HepG2 (cell line): Measurements from ENCODE around the gene TBC1D21. TPM values are rescaled to one million over a fixed set of nuclear protein-coding genes. Genes with fewer than 3 reads are reported as not detected.

ENCODE experiments used
- ATAC-seq: fragments of 200-7000 bp; cut with Tn5 transposase; 3 replicates; pipeline ENCODE4 v1.9.1; 2020; ENCODE audit warnings: mild to moderate bottlenecking, moderate library complexity
- BruUV-seq: library from RNA; stranded (reverse); fragments of 400-500 nt; replicated peaks from 2 replicates; lab custom pipeline; 2021; lab: Mats Ljungman, UMichigan
- CTCF ChIA-PET: fragments of 300-600 bp; formaldehyde crosslinking; extraction: SDS; loops from one replicate; lab custom pipeline; 2021; ENCODE audit warnings: low total read pairs, inconsistent platforms, low intra/inter-chr PET ratio; lab: Yijun Ruan, JAX
- POLR2A ChIA-PET: fragments of 350-600 bp; sonication (Branson Sonifier 250); formaldehyde crosslinking; loops from one replicate; lab custom pipeline; 2020; ENCODE audit warnings: antibody characterized with exemption, inconsistent platforms; lab: Yijun Ruan, JAX
- DNase-seq: peaks from one replicate; pipeline ENCODE4 v3.0.0-alpha.2; 2015; ENCODE audit warnings: low spot score
- FAIRE-seq: peaks from 3 replicates; lab custom pipeline; 2011; peaks lifted over from hg19 to GRCh38; lab: Jason Lieb, UNC
- H2AFZ ChIP-seq: one replicate; pipeline ENCODE4 v1.6.1; 2011; ENCODE audit warnings: low read length, inconsistent platforms
- H3K27ac ChIP-seq: fragments of 300-600 bp; 3 replicates; pipeline ENCODE4 v1.8.0; 2011; ENCODE audit warnings: mixed run types, mild to moderate bottlenecking, mixed read lengths, low read length, inconsistent platforms; ENCODE audit not compliant: insufficient read depth; ENCODE audit errors: extremely low read length
- H3K27me3 ChIP-seq, 2 experiments: fragments of 200-600 bp in 1 of 2; 2 replicates in 1 of 2; 3 replicates in 1 of 2; pipeline versions ENCODE4 v1.6.0 to v1.8.0; 2011; ENCODE audit warnings: low read length in 2 of 2, mild to moderate bottlenecking in 2 of 2, moderate library complexity in 2 of 2, inconsistent platforms in 1 of 2; ENCODE audit not compliant: insufficient read depth in 2 of 2, control insufficient read depth in 1 of 2
- H3K36me3 ChIP-seq, 2 experiments: fragments of 200-600 bp in 1 of 2; replicated peaks in 1 of 2; 2 replicates in 1 of 2; 3 replicates in 1 of 2; pipeline versions ENCODE4 v1.5.1 to v1.8.0; 2011; ENCODE audit warnings: low read length in 2 of 2, inconsistent platforms in 1 of 2; ENCODE audit not compliant: insufficient read depth in 2 of 2, control insufficient read depth in 1 of 2
- H3K4me1 ChIP-seq: 2 replicates; pipeline ENCODE4 v1.5.1; 2012; ENCODE audit warnings: low read length, inconsistent platforms; ENCODE audit not compliant: insufficient read depth
- H3K4me2 ChIP-seq: 2 replicates; pipeline ENCODE4 v1.6.0; 2011; ENCODE audit warnings: low read depth, low read length, inconsistent platforms
- H3K4me3 ChIP-seq, 3 experiments: fragments of 200-600 bp in 1 of 3; sonication (generic), shearing (Covaris generic) in 1 of 3; replicated peaks in 1 of 3; 2 replicates each; pipeline ENCODE4 v1.5.1; 2011 to 2016; ENCODE audit warnings: low read length in 3 of 3, inconsistent platforms in 2 of 3, low read depth in 2 of 3, mild to moderate bottlenecking in 2 of 3, control low read depth in 1 of 3, mixed read lengths in 1 of 3; ENCODE audit not compliant: insufficient read depth in 1 of 3
- H3K79me2 ChIP-seq: one replicate; pipeline ENCODE4 v1.6.1; 2011; ENCODE audit warnings: low read length, inconsistent platforms; ENCODE audit not compliant: insufficient read depth
- H3K9ac ChIP-seq: 2 replicates; pipeline ENCODE4 v1.6.0; 2011; ENCODE audit warnings: mild to moderate bottlenecking, low read depth, low read length, inconsistent platforms; ENCODE audit not compliant: insufficient read depth
- H3K9me3 ChIP-seq: 2 replicates; pipeline ENCODE4 v1.5.1; 2012; ENCODE audit warnings: mild to moderate bottlenecking, low read length
- H4K20me1 ChIP-seq: 2 replicates; pipeline ENCODE4 v1.6.0; 2011; ENCODE audit warnings: inconsistent platforms, mild to moderate bottlenecking, low read length, moderate library complexity; ENCODE audit not compliant: insufficient read depth
- GATAD1 ChIP-seq: IDR thresholded peaks from 2 replicates; pipeline ENCODE4 v1.6.1; 2016; ENCODE audit warnings: missing genetic modification reagents, missing compliant biosample characterization
- IRF2 ChIP-seq: IDR thresholded peaks from 2 replicates; pipeline ENCODE4 v1.6.1; 2018; ENCODE audit warnings: missing genetic modification reagents, missing compliant biosample characterization
- JUNB ChIP-seq: sonication (generic); formaldehyde crosslinking; IDR thresholded peaks from 2 replicates; pipeline ENCODE4 v1.8.0; 2022; ENCODE audit warnings: missing genetic modification reagents, mild to moderate bottlenecking, borderline replicate concordance
- KDM4B ChIP-seq: sonication (generic); formaldehyde crosslinking; IDR thresholded peaks from 2 replicates; pipeline ENCODE4 v1.4.0; 2020; ENCODE audit warnings: missing genetic modification reagents
- MBNL3 ChIP-seq: fragments of 250-450 bp; sonication (Bioruptor Pico); conservative IDR thresholded peaks from 2 replicates; pipeline ENCODE4 v1.8.0; 2022; ENCODE audit warnings: mild to moderate bottlenecking, inconsistent platforms
- MEF2D ChIP-seq: sonication (generic); formaldehyde crosslinking; IDR thresholded peaks from 2 replicates; pipeline ENCODE4 v1.5.1; 2020; ENCODE audit warnings: mild to moderate bottlenecking, missing genetic modification reagents
- RBFOX2 ChIP-seq: fragments of 200-400 bp; formaldehyde crosslinking; IDR thresholded peaks from 2 replicates; pipeline ENCODE4 v1.6.1; 2017; ENCODE audit warnings: low read depth, mild to moderate bottlenecking, low read length
- RNF219 ChIP-seq: sonication (generic); formaldehyde crosslinking; IDR thresholded peaks from 2 replicates; pipeline ENCODE4 v1.5.0; 2020; ENCODE audit warnings: mild to moderate bottlenecking, missing genetic modification reagents
- SRSF4 ChIP-seq: fragments of 200-400 bp; formaldehyde crosslinking; IDR thresholded peaks from one replicate; pipeline ENCODE4 v1.6.1; 2018; ENCODE audit warnings: mild to moderate bottlenecking, low read depth, low read length, moderate library complexity; ENCODE audit not compliant: poor library complexity, severe bottlenecking
- ZBTB3 ChIP-seq: sonication (generic); formaldehyde crosslinking; IDR thresholded peaks from 2 replicates; pipeline ENCODE4 v1.4.0; 2020; ENCODE audit warnings: low read depth, mild to moderate bottlenecking, moderate library complexity, missing genetic modification reagents, borderline replicate concordance
- ZFAT ChIP-seq: sonication (generic); formaldehyde crosslinking; conservative IDR thresholded peaks from 2 replicates; pipeline ENCODE4 v1.8.1; 2023; ENCODE audit warnings: missing genetic modification reagents, inconsistent platforms
- ZNF331 ChIP-seq: sonication (generic); formaldehyde crosslinking; IDR thresholded peaks from 2 replicates; pipeline ENCODE4 v1.4.0; 2020; ENCODE audit warnings: missing genetic modification reagents
- ZNF343 ChIP-seq: sonication (generic); formaldehyde crosslinking; IDR thresholded peaks from 2 replicates; pipeline ENCODE4 v1.4.0; 2020; ENCODE audit warnings: mild to moderate bottlenecking, missing genetic modification reagents
- ZNF530 ChIP-seq: sonication (generic); formaldehyde crosslinking; IDR thresholded peaks from 2 replicates; pipeline ENCODE4 v1.5.0; 2020; ENCODE audit warnings: low read depth, mild to moderate bottlenecking, missing genetic modification reagents
- ZNF720 ChIP-seq: sonication (generic); formaldehyde crosslinking; IDR thresholded peaks from 2 replicates; pipeline ENCODE4 v1.4.0; 2020; ENCODE audit warnings: missing genetic modification reagents
- WGBS: methylation state at CpG from one replicate; pipeline ENCODE4 v1.1.6; 2017; ENCODE audit warnings: low lambda C conversion rate; 5-methylcytosine and 5-hydroxymethylcytosine counted together
- in situ Hi-C: cut with HindIII; loops from 2 replicates; pipeline ENCODE4 v1.10.0; 2017; ENCODE audit warnings: low pct_unique_long_range_greater_than_20kb; ENCODE audit not compliant: extremely low pct_ligation_motif_present
- intact Hi-C: fragments of 100-400 bp; cut with micrococcal nuclease; formaldehyde crosslinking; loops from one replicate; pipeline ENCODE4 v1.10.0; 2022; ENCODE audit not compliant: unreplicated experiment
- polyA plus RNA-seq, 8 experiments: library from polyadenylated mRNA; depleted of rRNA in 3 of 8; stranded (reverse) in 7 of 8; unstranded in 1 of 8; fragments of >200 nt; fragmentation: Illumina TruSeq in 4 of 8; extraction: Trizol in 4 of 8; gene quantifications; 2 replicates each; pipeline versions ENCODE4 v1.2.1 to v1.2.3, GENCODE V29; 2011 to 2016; ENCODE audit warnings: low read depth in 4 of 8, missing spikeins in 1 of 8, mixed read lengths in 1 of 8; ENCODE audit not compliant: insufficient read depth in 1 of 8
- total RNA-seq, 5 experiments: library from RNA; depleted of rRNA; stranded (reverse); fragments of >200 nt; fragmentation: Illumina TruSeq; extraction: Trizol; gene quantifications; 2 replicates each; pipeline ENCODE4 v1.2.3, GENCODE V29; 2016; ENCODE audit warnings: low read depth in 1 of 5
- TF ChIP-seq, protein P1 (sequence below): sonication (generic); formaldehyde crosslinking; IDR thresholded peaks from 2 replicates; pipeline ENCODE4 v1.4.0; 2020; ENCODE audit warnings: mild to moderate bottlenecking, low read depth, missing genetic modification reagents
- TF ChIP-seq, protein P2 (sequence below): sonication (generic); formaldehyde crosslinking; conservative IDR thresholded peaks from 2 replicates; pipeline ENCODE4 v1.4.0; 2020; ENCODE audit warnings: missing genetic modification reagents

TBC1D21 gene
- total and polyA plus RNA-seq, 2 of the 13 experiments (the other 11 are each of a cell fraction or from before 2014, with no cell fraction given) = not detected

GRCh38 chr15:73867956-73868355 lies 5.4 kb upstream of the TBC1D21 start:
- FAIRE-seq (no peak), DNase-seq (no peak), ATAC-seq (no peak)
- Histone ChIP-seq H4K20me1 (no peaks in the 10 kb centered on the region), H3K27me3 (peaks cover 0 to 5% of the 10 kb centered on the region in 2 experiments; a peak in 1 of 5 replicates), H3K27ac (no peak overlapping the region), H3K4me1 (no peaks in the 10 kb centered on the region), H3K4me3 (no peak overlapping the region), H3K79me2 (no peaks in the 10 kb centered on the region), H3K9me3 (no peaks in the 10 kb centered on the region), H2AFZ (no peak overlapping the region), H3K9ac (no peak overlapping the region), H3K4me2 (no peak overlapping the region), H3K36me3 (no peaks in the 10 kb centered on the region)
- in situ Hi-C loops = no loop called here
- 34% methylated on average over 2 of the region's 2 CpGs for WGBS
- POLR2A ChIA-PET = no interaction called here
- intact Hi-C loops = no loop called here
- TF ChIP-seq GATAD1 (CRISPR knock-in tag) (no peak), KDM4B (CRISPR knock-in tag) (no peak), ZNF343 (CRISPR knock-in tag) (no peak), MEF2D (CRISPR knock-in tag) (no peak), ZBTB3 (CRISPR knock-in tag) (no peak), ZNF530 (no peak), JUNB (no peak), ZNF720 (no peak), RBFOX2 (no peak), ZFAT (no peak), RNF219 (CRISPR knock-in tag) (no peak), MBNL3 (no peak), ZNF331 (no peak), IRF2 (CRISPR knock-in tag) (no peak), SRSF4 (no peak)
- TF ChIP-seq, protein P1, sequence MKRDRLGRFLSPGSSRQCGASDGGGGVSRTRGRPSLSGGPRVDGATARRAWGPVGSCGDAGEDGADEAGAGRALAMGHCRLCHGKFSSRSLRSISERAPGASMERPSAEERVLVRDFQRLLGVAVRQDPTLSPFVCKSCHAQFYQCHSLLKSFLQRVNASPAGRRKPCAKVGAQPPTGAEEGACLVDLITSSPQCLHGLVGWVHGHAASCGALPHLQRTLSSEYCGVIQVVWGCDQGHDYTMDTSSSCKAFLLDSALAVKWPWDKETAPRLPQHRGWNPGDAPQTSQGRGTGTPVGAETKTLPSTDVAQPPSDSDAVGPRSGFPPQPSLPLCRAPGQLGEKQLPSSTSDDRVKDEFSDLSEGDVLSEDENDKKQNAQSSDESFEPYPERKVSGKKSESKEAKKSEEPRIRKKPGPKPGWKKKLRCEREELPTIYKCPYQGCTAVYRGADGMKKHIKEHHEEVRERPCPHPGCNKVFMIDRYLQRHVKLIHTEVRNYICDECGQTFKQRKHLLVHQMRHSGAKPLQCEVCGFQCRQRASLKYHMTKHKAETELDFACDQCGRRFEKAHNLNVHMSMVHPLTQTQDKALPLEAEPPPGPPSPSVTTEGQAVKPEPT (CRISPR knock-in tag) = no peak
- TF ChIP-seq, protein P2, sequence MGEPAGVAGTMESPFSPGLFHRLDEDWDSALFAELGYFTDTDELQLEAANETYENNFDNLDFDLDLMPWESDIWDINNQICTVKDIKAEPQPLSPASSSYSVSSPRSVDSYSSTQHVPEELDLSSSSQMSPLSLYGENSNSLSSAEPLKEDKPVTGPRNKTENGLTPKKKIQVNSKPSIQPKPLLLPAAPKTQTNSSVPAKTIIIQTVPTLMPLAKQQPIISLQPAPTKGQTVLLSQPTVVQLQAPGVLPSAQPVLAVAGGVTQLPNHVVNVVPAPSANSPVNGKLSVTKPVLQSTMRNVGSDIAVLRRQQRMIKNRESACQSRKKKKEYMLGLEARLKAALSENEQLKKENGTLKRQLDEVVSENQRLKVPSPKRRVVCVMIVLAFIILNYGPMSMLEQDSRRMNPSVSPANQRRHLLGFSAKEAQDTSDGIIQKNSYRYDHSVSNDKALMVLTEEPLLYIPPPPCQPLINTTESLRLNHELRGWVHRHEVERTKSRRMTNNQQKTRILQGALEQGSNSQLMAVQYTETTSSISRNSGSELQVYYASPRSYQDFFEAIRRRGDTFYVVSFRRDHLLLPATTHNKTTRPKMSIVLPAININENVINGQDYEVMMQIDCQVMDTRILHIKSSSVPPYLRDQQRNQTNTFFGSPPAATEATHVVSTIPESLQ (CRISPR knock-in tag) = no peak
- CTCF ChIA-PET = no interaction called here
- BruUV-seq = no TSS peak
